Epidermal melanocyte (primary cell): Measurements from ENCODE around the gene UBE2N.

Source experiments
- DNase-seq: peaks from one replicate; pipeline ENCODE4 v3.0.0; 2011; ENCODE audit warnings: low spot score; ENCODE audit not compliant: insufficient read length

UBE2N gene

GRCh38 chr12:93358058-93358457 lies 83.7 kb downstream of the UBE2N start:
- DNase-seq, result no peak

- no peak for DNase-seq
Observed at GRCh38 chr12:93356214-93356613, 85.5 kb downstream of the UBE2N start.
